Activated B cell treated with CpG ODN at 0.5 μM for 24 hours (primary cell): Measurements from ENCODE around the gene ZBTB12. TPM values are rescaled to one million over a fixed set of nuclear protein-coding genes. Genes with fewer than 3 reads are reported as not detected.
"Not testable (repeated sequence)": the region's sequence is repeated elsewhere in the genome, so short reads cannot be mapped to it uniquely, and the experiment has no call there.

ENCODE experiments used
- ATAC-seq: fragments of 200-7000 bp; cut with Tn5 transposase; one replicate; pipeline ENCODE4 v1.10.0; 2021; ENCODE audit warnings: low read depth, mild to moderate bottlenecking, moderate library complexity
- CTCF ChIA-PET: fragments of 350-600 bp; sonication (Branson Sonifier 250); formaldehyde crosslinking; loops from one replicate; lab custom pipeline; 2021; ENCODE audit warnings: antibody characterized with exemption; lab: Charles Lee
- POLR2A ChIA-PET: fragments of 350-600 bp; sonication (Branson Sonifier 250); formaldehyde crosslinking; loops from one replicate; lab custom pipeline; 2021; ENCODE audit warnings: antibody characterized with exemption; lab: Charles Lee
- DNase-seq: peaks from one replicate; pipeline ENCODE4 v3.0.0; 2022
- H3K27ac Mint-ChIP-seq: one replicate; pipeline ENCODE4 v1.8.0; 2020; ENCODE audit warnings: mixed read lengths
- H3K27me3 Mint-ChIP-seq: one replicate; pipeline ENCODE4 v1.8.0; 2021; ENCODE audit warnings: mixed read lengths
- H3K36me3 Mint-ChIP-seq: one replicate; pipeline ENCODE4 v1.8.0; 2021; ENCODE audit warnings: low read depth, mixed read lengths
- H3K4me1 Mint-ChIP-seq: one replicate; pipeline ENCODE4 v1.8.0; 2021; ENCODE audit warnings: mixed read lengths
- H3K4me3 Mint-ChIP-seq: one replicate; pipeline ENCODE4 v1.8.0; 2020; ENCODE audit warnings: mild to moderate bottlenecking, mixed read lengths
- H3K9me3 Mint-ChIP-seq: one replicate; pipeline ENCODE4 v1.8.0; 2020; ENCODE audit warnings: mixed read lengths
- intact Hi-C: fragments of 100-400 bp; cut with micrococcal nuclease; formaldehyde crosslinking; loops from one replicate; pipeline ENCODE4 v1.15.1; 2024
- total RNA-seq: library from RNA; stranded (reverse); gene quantifications from 2 replicates; pipeline ENCODE4 v1.2.3, GENCODE V29; 2022
- TF ChIP-seq, protein P1 (sequence below): fragments of 200-600 bp; IDR thresholded peaks from one replicate; pipeline ENCODE4 v1.8.0; 2022; ENCODE audit warnings: antibody characterized with exemption, mild to moderate bottlenecking

The ZBTB12 gene
- total RNA-seq, 1 donor from 2014 or later, result 4.8 TPM

DNA sequence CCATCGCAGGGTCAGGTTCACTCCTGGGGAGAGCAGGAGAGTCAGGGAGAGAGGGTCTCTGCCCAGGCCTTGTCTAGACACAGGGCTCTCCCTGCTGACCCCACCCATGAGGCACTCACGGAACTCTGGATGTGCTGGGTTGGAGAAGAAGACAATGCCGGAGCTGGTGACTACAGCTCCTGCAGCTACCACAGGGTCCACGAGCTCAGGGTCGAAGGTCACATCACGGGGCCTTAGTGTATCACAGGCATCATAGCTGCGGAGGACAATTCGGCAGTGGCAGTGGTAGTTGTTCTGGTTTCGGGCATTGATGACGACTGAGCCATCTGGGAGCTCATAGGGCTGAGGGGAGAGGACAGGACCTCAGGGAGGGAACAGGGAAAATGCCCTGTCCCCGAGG lies 42.0 kb downstream of the ZBTB12 start:
- DNase-seq (no peak), ATAC-seq (no peak)
- Mint-ChIP-seq H3K27ac (no peak overlapping the region), H3K4me3 (peak overlapping the region; percentile 38), H3K9me3 (no peaks in the 10 kb centered on the region), H3K36me3 (peaks cover 48% of the 10 kb centered on the region), H3K4me1 (peaks cover 21% of the 10 kb centered on the region), H3K27me3 (no peaks in the 10 kb centered on the region)
- CTCF ChIA-PET, result no interaction called here
- intact Hi-C loops, result no loop called here
- TF ChIP-seq, protein P1, sequence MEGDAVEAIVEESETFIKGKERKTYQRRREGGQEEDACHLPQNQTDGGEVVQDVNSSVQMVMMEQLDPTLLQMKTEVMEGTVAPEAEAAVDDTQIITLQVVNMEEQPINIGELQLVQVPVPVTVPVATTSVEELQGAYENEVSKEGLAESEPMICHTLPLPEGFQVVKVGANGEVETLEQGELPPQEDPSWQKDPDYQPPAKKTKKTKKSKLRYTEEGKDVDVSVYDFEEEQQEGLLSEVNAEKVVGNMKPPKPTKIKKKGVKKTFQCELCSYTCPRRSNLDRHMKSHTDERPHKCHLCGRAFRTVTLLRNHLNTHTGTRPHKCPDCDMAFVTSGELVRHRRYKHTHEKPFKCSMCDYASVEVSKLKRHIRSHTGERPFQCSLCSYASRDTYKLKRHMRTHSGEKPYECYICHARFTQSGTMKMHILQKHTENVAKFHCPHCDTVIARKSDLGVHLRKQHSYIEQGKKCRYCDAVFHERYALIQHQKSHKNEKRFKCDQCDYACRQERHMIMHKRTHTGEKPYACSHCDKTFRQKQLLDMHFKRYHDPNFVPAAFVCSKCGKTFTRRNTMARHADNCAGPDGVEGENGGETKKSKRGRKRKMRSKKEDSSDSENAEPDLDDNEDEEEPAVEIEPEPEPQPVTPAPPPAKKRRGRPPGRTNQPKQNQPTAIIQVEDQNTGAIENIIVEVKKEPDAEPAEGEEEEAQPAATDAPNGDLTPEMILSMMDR, result no peak
- POLR2A ChIA-PET, result interaction anchor here (0.5 to 0.9 kb wide), 3 partner anchors 22 to 396 kb away, joined by 3 to 6 read pairs (median 3); no protein-coding TSS in a partner anchor

DNA sequence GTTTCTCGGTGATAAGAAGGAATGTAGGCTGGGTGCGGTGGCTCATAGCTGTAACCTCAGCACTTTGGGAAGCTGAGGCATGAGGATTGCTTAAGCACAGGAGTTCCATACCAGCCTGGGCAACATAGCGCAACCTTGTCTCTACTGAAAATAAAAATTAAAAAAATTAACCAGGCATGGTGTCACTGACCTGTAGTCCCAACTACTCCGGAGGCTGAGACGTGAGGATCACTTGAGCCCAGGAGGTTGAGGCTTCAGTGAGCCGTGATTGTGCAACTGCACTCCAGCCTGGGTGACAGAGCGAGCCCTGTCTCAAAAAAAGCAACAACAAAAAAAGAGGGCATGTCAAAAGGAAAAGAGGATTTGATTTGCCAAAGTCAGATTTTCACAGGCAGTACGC lies 43.2 kb downstream of the ZBTB12 start:
- Mint-ChIP-seq H3K27me3 (no peaks in the 10 kb centered on the region), H3K4me3 (no peak overlapping the region), H3K36me3 (peaks cover 47% of the 10 kb centered on the region), H3K27ac (no peak overlapping the region), H3K9me3 (no peaks in the 10 kb centered on the region), H3K4me1 (peaks cover 19% of the 10 kb centered on the region)
- ATAC-seq, result no peak
- ChIA-PET CTCF (no interaction called here), POLR2A (interaction anchor here (0.7 to 0.9 kb wide), 2 partner anchors 23 to 73 kb away, joined by 3 to 6 read pairs; no protein-coding TSS in a partner anchor)
- TF ChIP-seq, protein P1, result no peak
- intact Hi-C loops, result no loop called here
- no peak for DNase-seq

DNA sequence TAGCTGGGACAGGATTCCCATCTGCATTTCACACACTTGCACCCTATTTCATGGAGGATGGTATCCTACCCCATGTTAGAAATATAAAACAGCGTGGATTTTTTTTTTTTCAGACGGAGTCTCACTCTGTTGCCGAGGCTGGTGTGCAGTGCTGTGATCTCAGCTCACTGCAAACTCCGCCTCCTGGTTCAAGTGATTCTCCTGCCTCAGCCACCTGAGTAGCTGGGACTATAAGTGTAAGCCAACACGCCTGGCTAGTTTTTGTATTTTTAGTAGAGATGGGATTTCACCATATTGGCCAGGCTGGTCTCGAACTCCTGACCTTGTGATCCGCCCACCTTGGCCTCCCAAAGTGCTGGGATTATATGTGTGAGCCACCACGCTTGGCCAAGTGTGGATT lies 44.1 kb downstream of the ZBTB12 start:
- H3K9me3 Mint-ChIP-seq, CTCF ChIA-PET, intact Hi-C loops, H3K27me3 Mint-ChIP-seq, H3K27ac Mint-ChIP-seq, H3K4me3 Mint-ChIP-seq, ATAC-seq, DNase-seq: not testable (repeated sequence)
- POLR2A ChIA-PET, result interaction anchor here (0.6 kb wide), 1 partner anchor 22 kb away, joined by 9 read pairs; no protein-coding TSS in a partner anchor
- Mint-ChIP-seq H3K36me3 (peaks cover 44% of the 10 kb centered on the region), H3K4me1 (peaks cover 14% of the 10 kb centered on the region)

DNA sequence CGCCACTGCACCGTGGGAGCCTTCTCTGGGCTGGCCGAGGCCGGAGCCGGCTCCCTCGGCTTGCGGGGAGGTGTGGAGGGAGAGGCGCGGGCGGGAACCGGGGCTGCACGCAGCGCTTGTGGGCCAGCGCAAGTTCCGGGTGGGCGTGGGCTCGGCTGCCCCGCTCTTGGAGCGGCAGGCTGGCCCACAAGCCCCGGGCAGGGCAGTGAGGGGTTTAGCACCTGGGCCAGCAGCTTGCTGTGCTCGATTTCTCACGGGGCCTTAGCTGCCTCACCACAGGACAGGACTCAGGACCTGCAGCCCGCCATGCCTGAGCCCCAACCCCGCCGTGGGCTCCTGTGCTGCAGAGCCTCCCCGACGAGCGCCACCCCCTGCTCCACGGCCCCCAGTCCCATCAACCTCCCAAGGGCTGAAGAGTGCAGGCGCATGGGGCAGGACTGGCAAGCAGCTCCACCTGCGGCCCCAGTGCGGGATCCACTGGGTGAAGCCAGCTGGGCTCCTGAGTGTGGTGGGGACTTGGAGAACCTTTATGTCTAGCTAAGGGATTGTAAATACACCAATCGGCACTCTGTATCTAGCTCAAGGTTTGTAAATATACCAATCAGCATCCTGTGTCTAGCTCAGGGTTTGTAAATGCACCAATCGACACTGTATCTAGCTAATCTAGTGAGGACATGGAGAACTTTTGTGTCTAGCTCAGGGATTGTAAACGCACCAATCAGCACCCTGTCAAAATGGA lies 49.7 kb downstream of the ZBTB12 start:
- H3K27me3 Mint-ChIP-seq, H3K4me1 Mint-ChIP-seq, ATAC-seq, DNase-seq, intact Hi-C loops, H3K4me3 Mint-ChIP-seq, H3K27ac Mint-ChIP-seq, H3K9me3 Mint-ChIP-seq, H3K36me3 Mint-ChIP-seq, CTCF ChIA-PET: not testable (repeated sequence)
- POLR2A ChIA-PET, result interaction anchor here (0.6 kb wide), 1 partner anchor 102 kb away, joined by 11 read pairs; no protein-coding TSS in a partner anchor

DNA sequence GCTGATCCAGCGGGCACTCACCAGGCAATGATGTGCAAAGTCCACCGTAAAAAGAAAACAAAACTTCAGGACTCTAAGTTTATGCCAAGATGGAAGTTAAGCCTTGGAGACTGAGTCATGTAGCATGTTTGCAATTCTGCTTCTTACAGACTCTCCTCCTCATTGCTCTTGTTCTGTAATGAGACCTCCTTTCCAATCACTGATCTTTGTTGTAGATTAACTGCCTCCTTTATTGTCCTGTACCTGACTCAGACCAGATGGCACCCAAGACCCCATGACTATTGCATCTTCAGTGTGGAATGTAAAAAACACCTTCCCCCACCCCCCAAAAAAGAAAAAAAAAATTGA lies 50.4 kb downstream of the ZBTB12 start:
- ChIA-PET POLR2A (interaction anchor here (0.6 kb wide), 1 partner anchor 102 kb away, joined by 11 read pairs; no protein-coding TSS in a partner anchor), CTCF (no interaction called here)
- Mint-ChIP-seq H3K4me3 (no peak overlapping the region), H3K9me3 (no peaks in the 10 kb centered on the region), H3K4me1 (no peaks in the 10 kb centered on the region), H3K27ac (no peak overlapping the region), H3K27me3 (no peaks in the 10 kb centered on the region), H3K36me3 (no peaks in the 10 kb centered on the region)
- ATAC-seq, result no peak
- no peak for DNase-seq
- TF ChIP-seq, protein P1, result no peak
- intact Hi-C loops, result no loop called here

DNA sequence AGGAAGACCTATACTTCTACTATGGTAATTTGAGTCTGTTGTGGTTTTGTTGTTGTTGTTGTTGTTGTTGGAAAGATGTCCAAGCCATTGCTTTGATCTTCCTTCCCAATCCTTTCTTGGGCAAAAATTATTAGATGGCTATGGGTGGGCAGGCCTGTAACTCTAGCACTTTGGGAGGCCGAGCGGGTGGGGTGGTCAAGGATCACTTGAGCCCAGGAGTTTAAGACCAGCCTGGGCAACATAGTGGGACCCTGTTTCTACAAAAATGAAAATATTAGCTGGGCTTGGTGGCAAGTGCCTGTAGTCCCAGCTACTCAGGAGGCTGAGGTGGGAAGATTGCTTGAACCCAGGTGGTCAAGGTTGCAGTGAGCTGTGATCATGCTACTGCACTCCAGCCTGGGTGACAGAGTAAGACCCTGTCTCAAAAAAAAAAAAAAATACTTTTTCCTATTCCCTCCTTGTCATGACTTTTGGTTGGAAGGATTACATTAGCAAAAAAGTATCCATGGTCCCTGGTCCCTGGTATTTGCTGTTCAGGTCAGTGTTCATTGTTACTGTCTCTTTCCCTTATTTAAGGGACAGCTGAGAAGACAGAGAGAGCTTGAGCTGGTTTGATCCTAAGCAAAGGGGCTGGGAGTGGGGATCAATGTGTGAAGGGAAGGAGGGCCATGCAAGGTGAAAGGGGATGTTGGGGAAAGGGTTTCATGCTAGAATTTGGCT lies 51.0 kb downstream of the ZBTB12 start:
- H3K36me3 Mint-ChIP-seq, result no peaks in the 10 kb centered on the region
- no peaks in the 10 kb centered on the region for H3K4me1 Mint-ChIP-seq
- ChIA-PET POLR2A (interaction anchor here (0.7 kb wide), 1 partner anchor 1241 kb away, joined by 5 read pairs; no protein-coding TSS in a partner anchor), CTCF (no interaction called here)
- no peaks in the 10 kb centered on the region for H3K27me3 Mint-ChIP-seq
- no peak overlapping the region for H3K4me3 Mint-ChIP-seq
- TF ChIP-seq, protein P1, result no peak
- intact Hi-C loops, result no loop called here
- DNase-seq, result no peak
- H3K27ac Mint-ChIP-seq, result no peak overlapping the region
- H3K9me3 Mint-ChIP-seq, result no peaks in the 10 kb centered on the region
- ATAC-seq, result no peak
